SK-N-MC (cell line): ENCODE data around the gene GTF2B.
A peak's percentile ranks its signal among the peaks of the same experiment; 100 is the strongest.
"Not testable (repeated sequence)": the region's sequence is repeated elsewhere in the genome, so short reads cannot be mapped to it uniquely, and the experiment has no call there.

Experiments used
- DNase-seq: peaks from one replicate; pipeline ENCODE4 v3.0.0-alpha.2; 2011; ENCODE audit warnings: low read depth, low spot score
- H3K27ac ChIP-seq: fragments of 200-600 bp; sonication (generic); 2 replicates; pipeline ENCODE4 v1.5.1; 2016; ENCODE audit warnings: mixed run types
- H3K36me3 ChIP-seq: fragments of 200-600 bp; sonication (generic); 2 replicates; pipeline ENCODE4 v1.6.1; 2017; ENCODE audit warnings: antibody characterized with exemption, low read length, mixed read lengths; ENCODE audit not compliant: insufficient read depth
- H3K4me3 ChIP-seq: fragments of 200-600 bp; sonication (generic); 2 replicates; pipeline ENCODE4 v1.5.1; 2016
- H3K9ac ChIP-seq: fragments of 200-600 bp; sonication (generic); 2 replicates; pipeline ENCODE4 v1.8.0; 2017; ENCODE audit warnings: mixed run types, mixed read lengths; ENCODE audit not compliant: insufficient read length
- H3K9me3 ChIP-seq: fragments of 200-600 bp; sonication (generic); 2 replicates; pipeline ENCODE4 v1.6.1; 2017; ENCODE audit warnings: low read depth, mild to moderate bottlenecking, antibody characterized with exemption, low read length, moderate library complexity, mixed read lengths
- EZH2 ChIP-seq: fragments of 200-600 bp; sonication (generic); IDR thresholded peaks from one replicate; pipeline ENCODE4 v1.6.1; 2017; ENCODE audit warnings: antibody characterized with exemption
- FOXP2 ChIP-seq: optimal IDR thresholded peaks from 2 replicates; pipeline ENCODE3; 2011; ENCODE audit warnings: mild to moderate bottlenecking, moderate library complexity; ENCODE audit not compliant: insufficient read depth; ENCODE audit errors: extremely low read length, control extremely low read depth
- POLR2AphosphoS5 ChIP-seq: IDR thresholded peaks from 2 replicates; pipeline ENCODE4 v1.6.1; 2012; ENCODE audit warnings: mild to moderate bottlenecking, low read depth, low read length, borderline replicate concordance

Gene GTF2B

GRCh38 chr1:88891951-88892340 is 579 bp upstream of the GTF2B start:
- Histone ChIP-seq H3K36me3 (peaks cover 9% of the 10 kb centered on the region), H3K4me3 (peak overlapping the region; percentile 93), H3K27ac (no peak overlapping the region), H3K9ac (peak overlapping the region; percentile 90), H3K9me3 (no peaks in the 10 kb centered on the region)
- no peak for TF ChIP-seq FOXP2
- TF ChIP-seq POLR2AphosphoS5, result no peak
- no peak for TF ChIP-seq EZH2
- DNase-seq, result no peak

DNA sequence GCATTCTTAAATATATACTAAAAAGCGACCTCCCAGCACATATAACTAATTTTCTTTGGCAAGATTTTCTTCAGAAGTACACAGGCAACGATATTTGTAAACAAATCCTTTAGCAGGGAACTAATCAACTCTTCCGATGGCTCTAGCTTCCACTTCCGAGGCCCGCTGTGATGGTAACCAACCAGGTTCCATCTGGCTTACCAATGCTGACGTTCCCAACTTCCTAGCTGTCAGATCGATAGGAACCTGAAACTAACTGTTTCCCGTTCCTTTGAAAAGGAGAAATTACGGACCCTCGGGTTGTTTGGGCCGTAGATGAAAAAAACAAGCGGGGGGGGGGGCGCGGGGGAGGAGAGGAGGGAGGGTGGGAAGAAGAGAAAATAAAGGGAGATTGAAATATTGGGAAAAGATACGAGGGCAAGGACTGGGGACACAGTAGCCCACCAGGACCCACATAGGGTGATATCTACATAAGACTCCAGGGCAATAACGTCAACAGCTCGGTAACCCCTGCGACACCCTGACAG is 513 bp downstream of the GTF2B start:
- peak overlapping the region; percentile 71 for H3K27ac ChIP-seq
- no peaks in the 10 kb centered on the region for H3K9me3 ChIP-seq
- H3K4me3 ChIP-seq, result peak overlapping the region; percentile 93
- H3K9ac ChIP-seq, result peak overlapping the region; percentile 90
- peaks cover 20% of the 10 kb centered on the region for H3K36me3 ChIP-seq
- TF ChIP-seq FOXP2 (no peak), EZH2 (no peak), POLR2AphosphoS5 (no peak)
- no peak for DNase-seq

- Histone ChIP-seq H3K36me3 (peaks cover 26% of the 10 kb centered on the region), H3K9ac (peak overlapping the region; percentile 90), H3K9me3 (no peaks in the 10 kb centered on the region), H3K27ac (no peak overlapping the region), H3K4me3 (peak overlapping the region; percentile 93)
- TF ChIP-seq FOXP2 (no peak), EZH2 (no peak), POLR2AphosphoS5 (no peak)
- no peak for DNase-seq
Measured at GRCh38 chr1:88890131-88890530, 1.2 kb downstream of the GTF2B start.

- peaks cover 38% of the 10 kb centered on the region for H3K36me3 ChIP-seq
- H3K4me3 ChIP-seq, result no peak overlapping the region
- no peak for TF ChIP-seq FOXP2
- no peak for TF ChIP-seq EZH2
- no peak for TF ChIP-seq POLR2AphosphoS5
- no peaks in the 10 kb centered on the region for H3K9me3 ChIP-seq
- no peak overlapping the region for H3K9ac ChIP-seq
- no peak for DNase-seq
- H3K27ac ChIP-seq, result no peak overlapping the region
Measured at GRCh38 chr1:88888750-88889149, 2.6 kb downstream of the GTF2B start.

GRCh38 chr1:88885933-88886332 is 5.4 kb downstream of the GTF2B start:
- DNase-seq, result no peak
- no peak overlapping the region for H3K9ac ChIP-seq
- H3K9me3 ChIP-seq, result no peaks in the 10 kb centered on the region
- H3K36me3 ChIP-seq, result peaks cover 61% of the 10 kb centered on the region
- H3K27ac ChIP-seq, result no peak overlapping the region
- no peak overlapping the region for H3K4me3 ChIP-seq
- TF ChIP-seq FOXP2 (no peak), POLR2AphosphoS5 (no peak), EZH2 (no peak)

DNA sequence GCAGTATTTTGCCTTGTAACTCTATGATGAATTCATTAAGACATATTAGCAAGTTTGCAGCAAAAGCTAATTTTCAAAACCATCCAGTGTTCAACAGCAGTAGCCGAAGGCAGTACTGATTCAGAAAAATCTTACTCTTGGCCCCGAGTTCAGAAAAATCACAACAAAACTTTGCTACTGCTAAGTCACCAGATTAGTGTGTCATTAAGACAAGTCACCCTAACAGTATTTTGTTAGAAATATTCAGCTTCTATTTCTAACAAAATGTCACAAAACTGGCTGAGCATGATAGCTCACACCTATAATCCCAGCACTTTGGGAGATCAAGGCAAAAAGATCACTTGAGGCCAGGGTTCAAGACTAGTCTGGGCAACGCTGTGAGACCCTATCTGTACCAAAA is 8.2 kb downstream of the GTF2B start:
- no peak overlapping the region for H3K27ac ChIP-seq
- no peak for DNase-seq
- no peak overlapping the region for H3K9ac ChIP-seq
- no peaks in the 10 kb centered on the region for H3K9me3 ChIP-seq
- H3K4me3 ChIP-seq, result no peak overlapping the region
- peaks cover 66% of the 10 kb centered on the region for H3K36me3 ChIP-seq
- no peak for TF ChIP-seq POLR2AphosphoS5
- no peak for TF ChIP-seq EZH2
- TF ChIP-seq FOXP2, result no peak

DNA sequence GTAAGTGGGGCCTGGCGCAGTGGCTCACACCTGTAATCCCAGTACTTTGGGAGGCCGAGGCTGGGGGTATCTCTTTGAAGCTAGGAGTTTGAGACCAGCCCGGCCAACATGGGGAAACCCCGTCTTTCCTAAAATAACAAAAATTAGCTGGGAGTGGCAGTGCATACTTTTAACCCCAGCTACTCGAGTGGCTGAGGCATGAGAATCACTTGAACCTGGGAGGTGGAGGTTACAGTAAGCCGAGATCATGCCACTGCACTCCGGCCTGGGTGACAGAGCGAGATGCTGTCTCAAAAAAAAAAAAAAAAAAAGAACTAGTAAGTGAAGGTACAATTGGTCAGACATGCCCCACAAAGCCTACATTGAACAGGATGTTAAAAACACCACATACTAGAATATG is 10.7 kb downstream of the GTF2B start:
- not testable (repeated sequence) for H3K27ac ChIP-seq, DNase-seq, H3K9ac ChIP-seq, H3K9me3 ChIP-seq, H3K4me3 ChIP-seq
- H3K36me3 ChIP-seq, result peaks cover 45% of the 10 kb centered on the region

- no peak overlapping the region for H3K9ac ChIP-seq
- peak overlapping the region; percentile 39; the same call in 1 of the 2 replicates for H3K27ac ChIP-seq
- peaks cover 35% of the 10 kb centered on the region for H3K36me3 ChIP-seq
- H3K9me3 ChIP-seq, result no peaks in the 10 kb centered on the region
- H3K4me3 ChIP-seq, result no peak overlapping the region
- no peak for DNase-seq
- no peak for TF ChIP-seq EZH2
- no peak for TF ChIP-seq FOXP2
- no peak for TF ChIP-seq POLR2AphosphoS5
Measured at GRCh38 chr1:88878731-88879130, 12.6 kb downstream of the GTF2B start.

DNA sequence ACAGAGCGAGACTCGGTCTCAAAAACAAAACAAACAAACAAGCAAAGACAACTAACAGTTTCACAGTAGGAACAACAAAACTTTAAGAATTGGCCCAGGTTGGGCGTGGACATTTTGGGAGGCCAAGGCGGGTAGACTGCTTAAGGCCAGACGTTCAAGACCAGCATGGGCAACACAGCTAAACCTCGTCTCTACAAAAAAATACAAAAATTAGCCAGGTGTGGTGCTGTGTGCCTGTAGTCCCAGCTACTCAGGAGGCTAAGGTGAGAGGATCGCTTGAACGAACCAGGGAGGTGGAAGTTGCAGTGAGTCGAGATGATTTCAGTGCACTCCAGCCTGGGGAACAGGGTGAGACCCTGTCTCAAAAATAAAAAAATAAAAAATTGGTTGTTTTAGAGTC is 13.5 kb downstream of the GTF2B start:
- TF ChIP-seq POLR2AphosphoS5 (no peak), EZH2 (no peak), FOXP2 (no peak)
- H3K9ac ChIP-seq, result no peak overlapping the region
- H3K9me3 ChIP-seq, result no peaks in the 10 kb centered on the region
- H3K4me3 ChIP-seq, result no peak overlapping the region
- peaks cover 27% of the 10 kb centered on the region for H3K36me3 ChIP-seq
- DNase-seq, result no peak
- H3K27ac ChIP-seq, result no peak overlapping the region
